GM18907 (cell line): ENCODE data around the gene ZNF630.
"Not testable (repeated sequence)": the region's sequence is repeated elsewhere in the genome, so short reads cannot be mapped to it uniquely, and the experiment has no call there.

ENCODE experiments used
- ATAC-seq: cut with Tn5 transposase; IDR thresholded peaks from one replicate; pipeline ENCODE4 v1.9.1; 2021; ENCODE audit warnings: mild to moderate bottlenecking, moderate library complexity; ENCODE audit not compliant: unreplicated experiment

The ZNF630 gene

DNA sequence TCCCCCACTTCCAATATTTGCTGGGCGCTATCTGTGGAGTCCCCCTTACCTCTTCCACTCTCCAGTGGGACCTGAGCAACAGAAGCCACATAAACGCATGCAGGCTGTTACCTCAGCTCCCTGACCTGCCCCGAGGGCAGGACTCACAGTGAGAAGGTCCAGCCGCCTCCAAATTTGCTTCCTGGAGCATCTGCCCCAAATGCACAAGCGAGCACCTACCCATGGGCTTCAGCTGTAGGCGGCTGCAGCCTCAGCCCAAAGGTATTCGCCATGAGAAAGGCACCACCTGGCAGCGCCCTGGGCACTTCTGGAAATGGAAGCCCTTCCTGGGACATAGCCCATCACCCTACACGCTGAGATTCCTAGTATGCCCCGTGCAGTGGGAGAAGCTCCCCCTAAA, 41.2 kb downstream of the ZNF630 start:
- ATAC-seq, result no peak

DNA sequence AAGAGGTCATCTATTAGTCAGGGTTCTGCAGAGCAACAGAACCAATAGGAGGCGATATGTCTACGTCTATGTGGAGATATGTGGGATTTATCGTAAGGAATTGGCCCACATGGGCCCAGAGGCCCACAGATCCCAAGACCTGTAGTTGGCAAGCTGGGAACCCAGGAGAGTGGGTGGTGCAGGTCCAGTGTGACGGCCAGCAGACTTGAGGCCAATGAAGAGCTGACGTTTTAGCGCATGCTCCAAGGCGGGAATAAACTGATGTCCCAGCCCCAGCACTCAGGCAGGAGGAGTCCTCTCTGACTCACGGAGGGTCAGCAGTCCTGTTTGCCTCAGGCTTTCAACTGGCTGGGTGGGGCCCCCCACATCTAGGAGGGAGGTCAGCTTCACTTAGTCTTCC, 43.3 kb downstream of the ZNF630 start:
- no peak for ATAC-seq

DNA sequence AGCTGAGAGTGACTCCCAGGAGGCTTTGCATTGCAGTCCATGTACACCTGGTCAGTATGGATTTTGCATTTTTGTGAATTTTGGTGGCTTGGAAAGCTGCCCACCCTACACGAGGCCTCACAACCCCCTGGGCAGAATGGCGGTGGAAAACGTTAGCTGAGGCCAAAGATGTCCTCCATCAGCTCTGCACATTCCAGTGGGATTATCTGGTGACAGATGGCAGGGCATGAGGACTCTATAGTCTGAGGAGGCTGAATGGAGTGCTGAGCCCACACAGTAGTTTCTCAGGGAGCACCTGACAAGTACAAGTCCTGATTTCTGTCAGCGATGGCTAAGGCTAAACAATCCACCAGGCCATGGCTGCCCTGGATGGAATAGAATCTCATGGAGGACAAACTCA, 43.9 kb downstream of the ZNF630 start:
- ATAC-seq, result not testable (repeated sequence)

DNA sequence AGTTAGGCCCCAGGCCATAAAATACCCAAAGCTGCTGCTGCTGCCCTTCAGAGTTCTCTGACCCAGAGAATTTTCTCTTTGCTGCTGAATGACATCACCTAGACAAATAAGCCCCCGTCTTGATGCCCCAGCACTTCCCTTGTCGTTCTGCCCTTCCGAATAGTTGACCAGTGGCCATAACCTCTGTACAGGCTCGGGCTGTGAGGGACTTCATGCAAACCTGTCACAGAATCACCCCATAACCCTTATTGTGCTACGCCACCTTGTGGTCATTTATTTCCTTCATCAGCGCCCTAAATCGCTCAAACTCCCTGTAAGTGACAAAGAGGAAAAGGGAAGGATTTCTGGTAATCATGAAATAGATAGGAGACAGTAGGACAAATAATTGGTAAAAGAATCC, 45.9 kb downstream of the ZNF630 start:
- peak; percentile 59 for ATAC-seq

DNA sequence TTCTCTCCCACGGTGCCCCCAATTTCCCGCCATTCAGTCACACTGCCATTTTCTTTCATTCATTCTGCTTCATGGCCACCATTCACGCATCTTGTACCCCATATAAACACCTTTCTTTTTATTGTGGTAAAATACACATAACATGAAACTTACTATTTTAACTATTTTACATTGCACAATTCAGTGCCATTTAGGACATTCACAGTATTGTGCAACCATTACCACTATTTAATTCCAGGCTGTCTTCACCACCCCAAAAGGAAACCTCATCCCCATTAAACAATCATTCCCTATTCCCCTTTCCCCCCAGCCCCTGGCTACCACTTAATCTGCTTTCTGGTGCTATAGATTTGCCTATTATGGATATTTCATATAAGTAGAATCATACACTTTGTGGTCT, 48.7 kb downstream of the ZNF630 start:
- ATAC-seq, result no peak

DNA sequence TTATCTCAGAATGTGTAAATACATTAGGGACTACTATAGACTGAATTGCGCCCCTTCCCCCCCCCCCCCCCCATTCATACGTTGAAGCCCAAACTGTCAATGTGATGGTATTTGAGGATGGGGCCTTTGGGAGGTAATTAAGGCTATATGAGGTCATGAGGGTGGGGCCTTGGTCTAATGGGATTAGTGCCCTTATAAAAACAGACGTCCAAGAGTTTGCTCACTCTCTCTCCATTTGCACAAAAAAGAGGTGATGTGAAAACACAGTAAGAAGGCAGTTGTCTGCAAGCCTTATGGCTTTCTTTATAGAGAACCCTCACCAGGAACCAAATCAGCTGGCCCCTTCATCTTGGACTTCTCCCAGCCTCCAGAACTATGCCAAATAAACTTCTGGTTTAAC, 49.3 kb downstream of the ZNF630 start:
- ATAC-seq, result no peak

DNA sequence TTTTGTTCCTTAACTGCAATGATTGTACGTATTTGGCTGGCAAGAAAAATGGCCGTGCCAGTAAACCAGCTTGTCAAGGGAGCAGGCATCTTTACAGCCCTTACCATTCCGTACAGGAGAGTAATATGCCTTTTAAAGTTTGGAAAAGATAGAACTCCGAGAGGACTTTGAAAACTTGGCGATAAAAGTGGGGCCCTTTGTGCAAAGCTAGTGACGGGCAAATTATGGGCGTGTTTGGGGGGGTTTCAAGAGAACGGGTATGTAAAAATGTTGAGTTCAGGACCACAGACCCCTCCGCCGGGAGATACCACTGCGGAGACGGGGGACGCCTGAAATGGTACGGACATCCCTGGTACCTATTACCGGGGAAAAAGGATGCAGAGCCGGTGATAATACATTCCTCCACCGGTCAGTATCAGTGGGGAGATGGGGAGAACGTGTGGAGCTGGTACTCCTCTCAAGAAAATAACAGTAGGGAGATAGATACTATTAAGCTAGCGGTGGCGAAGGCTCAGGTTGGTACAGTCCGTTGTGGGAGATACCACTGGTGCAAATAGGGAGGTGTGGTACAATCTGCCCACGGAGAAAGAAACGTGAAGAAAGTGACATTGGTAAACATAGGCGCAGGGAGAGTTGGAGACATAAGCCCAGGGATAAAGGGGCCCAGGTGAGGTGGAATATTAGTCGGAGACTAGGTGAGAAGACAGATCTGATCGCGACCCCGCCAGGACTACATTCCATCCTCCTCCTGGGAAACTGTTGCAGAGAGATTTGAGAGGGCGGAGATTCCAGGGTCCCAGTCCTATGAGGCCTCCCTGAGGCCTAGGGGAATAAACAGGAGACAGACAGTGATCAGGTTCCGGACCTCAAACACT, 50.2 kb downstream of the ZNF630 start:
- peak; percentile 67 for ATAC-seq

DNA sequence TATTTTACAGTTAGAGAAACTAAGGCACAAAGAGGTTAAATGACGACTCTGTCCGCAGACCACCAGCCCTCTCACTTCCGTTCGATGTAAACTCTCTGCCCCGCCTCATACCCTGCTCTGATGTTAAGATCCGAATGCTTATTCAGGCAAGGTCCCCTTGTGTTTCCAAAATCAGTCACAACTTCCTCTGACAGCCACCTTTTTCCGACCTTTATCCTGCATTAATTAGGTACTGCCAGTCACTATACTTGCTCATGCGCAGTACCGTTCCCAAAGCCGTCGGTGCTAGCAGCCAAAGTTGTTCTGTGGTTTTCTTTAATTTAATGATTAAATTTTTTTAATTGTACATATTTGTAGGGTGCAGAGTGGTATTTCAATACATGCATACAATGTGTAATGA, 51.0 kb downstream of the ZNF630 start:
- not testable (repeated sequence) for ATAC-seq

DNA sequence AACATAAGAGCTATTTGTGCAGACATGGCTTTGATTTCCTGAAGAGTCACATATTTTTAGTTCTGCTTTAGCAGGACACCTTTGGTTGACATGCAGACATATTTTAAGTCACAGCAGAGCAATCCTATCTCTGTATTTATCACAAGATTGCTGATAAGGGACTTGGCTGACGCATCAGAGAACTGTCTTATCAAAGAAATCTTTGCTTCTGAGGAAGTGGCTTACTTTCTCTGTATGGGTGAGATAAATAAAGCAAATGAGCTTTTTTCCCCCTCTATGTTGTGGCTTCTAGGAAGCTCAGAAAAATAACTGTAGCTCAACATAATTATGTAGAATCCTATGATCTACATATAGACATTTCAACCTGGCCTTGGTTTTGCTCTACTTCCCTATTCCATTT, 51.5 kb downstream of the ZNF630 start:
- ATAC-seq, result not testable (repeated sequence)

DNA sequence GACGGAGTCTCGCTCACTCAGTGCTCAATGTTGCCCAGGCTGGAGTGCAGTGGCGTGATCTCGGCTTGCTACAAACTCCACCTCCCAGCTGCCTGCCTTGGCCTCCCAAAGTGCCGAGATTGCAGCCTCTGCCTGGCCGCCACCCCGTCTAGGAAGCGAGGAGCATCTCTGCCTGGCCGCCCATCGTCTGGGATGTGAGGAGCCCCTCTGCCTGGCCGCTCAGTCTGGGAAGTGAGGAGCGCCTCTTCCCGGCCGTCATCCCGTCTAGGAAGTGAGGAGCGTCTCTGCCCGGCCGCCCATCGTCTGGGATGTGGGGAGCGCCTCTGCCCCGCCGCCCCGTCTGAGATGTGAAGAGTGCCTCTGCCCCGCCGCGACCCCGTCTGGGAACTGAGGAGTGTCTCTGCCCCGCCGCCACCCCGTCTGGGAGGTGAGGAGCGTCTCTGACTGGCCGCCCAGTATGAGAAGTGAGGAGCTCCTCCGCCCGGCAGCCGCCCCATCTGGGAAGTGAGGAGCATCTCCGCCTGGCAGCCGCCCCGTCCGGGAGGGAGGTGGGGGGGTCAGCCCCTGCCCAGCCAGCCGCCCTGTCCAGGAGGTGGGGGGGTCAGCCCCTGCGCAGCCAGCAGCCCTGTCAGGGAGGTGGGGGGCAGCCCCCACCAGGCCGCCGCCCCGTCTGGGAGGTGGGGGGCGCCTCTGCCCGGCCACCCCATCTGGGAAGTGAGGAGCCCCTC, 54.7 kb downstream of the ZNF630 start:
- ATAC-seq, result not testable (repeated sequence)

DNA sequence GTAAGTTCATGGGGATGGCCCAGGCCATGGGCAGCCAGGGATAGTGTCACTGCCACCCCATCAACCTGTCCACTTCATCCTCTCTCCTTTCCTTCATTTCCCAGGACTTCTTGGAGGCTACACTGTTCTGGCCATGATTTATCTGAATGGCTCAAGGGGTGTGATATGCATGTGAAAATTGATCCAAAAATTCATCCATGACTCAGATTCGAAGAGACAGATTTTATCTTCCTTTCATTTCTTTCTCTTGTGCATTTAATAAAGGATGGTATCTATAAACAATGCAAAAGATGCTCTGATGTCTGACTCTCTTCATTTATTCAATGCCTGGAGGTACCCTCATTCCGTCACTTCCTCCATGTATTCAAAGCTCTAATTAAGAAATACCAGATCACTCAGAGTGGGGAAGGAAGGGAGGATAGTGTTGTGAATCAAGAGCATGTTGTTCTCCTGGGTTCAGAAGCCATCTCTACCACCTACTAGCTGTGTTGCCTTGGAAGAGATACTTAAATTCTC, 61.9 kb downstream of the ZNF630 start:
- not testable (repeated sequence) for ATAC-seq
